OCI-LY7 (cell line): Measurements from ENCODE around the gene HNRNPAB. TPM values are rescaled to one million over a fixed set of nuclear protein-coding genes. Genes with fewer than 3 reads are reported as not detected.

Source experiments
- BruUV-seq: library from RNA; stranded (reverse); fragments of 400-500 nt; replicated peaks from 2 replicates; lab custom pipeline; 2021; lab: Mats Ljungman, UMichigan
- CTCF ChIA-PET: fragments of 300-600 bp; sonication (Branson Sonifier 250); formaldehyde crosslinking; loops from one replicate; lab custom pipeline; 2022; ENCODE audit warnings: antibody characterized with exemption; ENCODE audit not compliant: unreplicated experiment; lab: Charles Lee
- POLR2A ChIA-PET: fragments of 300-600 bp; sonication (Branson Sonifier 250); formaldehyde crosslinking; loops from one replicate; lab custom pipeline; 2022; ENCODE audit warnings: antibody characterized with exemption; lab: Charles Lee
- DNase-seq: peaks from one replicate; pipeline ENCODE4 v3.0.0-alpha.2; 2015; ENCODE audit warnings: low spot score
- H2AFZ ChIP-seq: fragments of 200-600 bp; sonication (generic), shearing (Covaris generic); 2 replicates; pipeline ENCODE4 v1.6.1; 2014; ENCODE audit warnings: mild to moderate bottlenecking, antibody characterized with exemption, low read length, moderate library complexity
- H3K27ac ChIP-seq: fragments of 200-600 bp; sonication (generic); 2 replicates; pipeline ENCODE4 v1.5.1; 2014; ENCODE audit warnings: mixed run types, low read depth, mild to moderate bottlenecking, moderate library complexity, low read length, inconsistent platforms; ENCODE audit not compliant: poor library complexity, severe bottlenecking
- H3K36me3 ChIP-seq: fragments of 200-600 bp; sonication (generic); 2 replicates; pipeline ENCODE4 v1.6.1; 2014; ENCODE audit warnings: mild to moderate bottlenecking, antibody characterized with exemption, low read length, moderate library complexity, mixed read lengths; ENCODE audit not compliant: insufficient read depth
- H3K4me1 ChIP-seq: fragments of 200-600 bp; sonication (generic); 2 replicates; pipeline ENCODE4 v1.5.1; 2014; ENCODE audit warnings: mild to moderate bottlenecking, low read length; ENCODE audit not compliant: insufficient read depth, poor library complexity, severe bottlenecking
- H3K4me2 ChIP-seq: fragments of 200-600 bp; sonication (generic); 2 replicates; pipeline ENCODE4 v1.6.1; 2014; ENCODE audit warnings: mild to moderate bottlenecking, low read length
- H3K4me3 ChIP-seq: fragments of 200-600 bp; sonication (generic); 2 replicates; pipeline ENCODE4 v1.5.1; 2014; ENCODE audit warnings: mild to moderate bottlenecking, low read depth, low read length; ENCODE audit not compliant: poor library complexity, severe bottlenecking
- H3K79me2 ChIP-seq: fragments of 200-600 bp; sonication (generic); 2 replicates; pipeline ENCODE4 v1.6.1; 2016; ENCODE audit warnings: low read depth, mild to moderate bottlenecking, low read length, moderate library complexity, mixed read lengths; ENCODE audit not compliant: insufficient read depth
- H3K9me2 ChIP-seq: fragments of 200-600 bp; sonication (generic); 2 replicates; pipeline ENCODE4 v1.6.1; 2016; ENCODE audit warnings: mild to moderate bottlenecking, low read length, mixed read lengths; ENCODE audit not compliant: insufficient read depth
- H3K9me3 ChIP-seq: fragments of 200-600 bp; sonication (generic); 2 replicates; pipeline ENCODE4 v1.6.1; 2014; ENCODE audit warnings: mild to moderate bottlenecking, mixed run types, low read length, mixed read lengths
- H4K20me1 ChIP-seq: fragments of 200-600 bp; sonication (generic); 2 replicates; pipeline ENCODE4 v1.6.1; 2014; ENCODE audit warnings: mild to moderate bottlenecking, antibody characterized with exemption, low read length, moderate library complexity, mixed read lengths; ENCODE audit not compliant: insufficient read depth
- EZH2phosphoT487 ChIP-seq: fragments of 200-600 bp; sonication (generic); IDR thresholded peaks from 2 replicates; pipeline ENCODE4 v1.6.1; 2018; ENCODE audit warnings: low read depth, borderline replicate concordance, mild to moderate bottlenecking, mixed run types, antibody characterized with exemption, low read length, moderate library complexity, mixed read lengths
- intact Hi-C: fragments of 100-400 bp; cut with micrococcal nuclease; formaldehyde crosslinking; loops from one replicate; pipeline ENCODE4 v1.10.0; 2022; ENCODE audit not compliant: unreplicated experiment
- total RNA-seq, 2 experiments: library from RNA; depleted of rRNA in 1 of 2; stranded (reverse); fragments of >200 nt in 1 of 2; shearing (Covaris generic) in 1 of 2; gene quantifications; 2 replicates each; pipeline ENCODE4 v1.2.3, GENCODE V29; 2014 to 2022
- TF ChIP-seq, protein P1 (sequence below): fragments of 200-600 bp; sonication (generic); conservative IDR thresholded peaks from 2 replicates; pipeline ENCODE4 v1.5.1; 2014; ENCODE audit warnings: mild to moderate bottlenecking, antibody characterized with exemption, low read length, moderate library complexity, mixed read lengths

HNRNPAB gene
- total RNA-seq, 2 experiments from 2014 or later: 146 to 350 TPM

DNA sequence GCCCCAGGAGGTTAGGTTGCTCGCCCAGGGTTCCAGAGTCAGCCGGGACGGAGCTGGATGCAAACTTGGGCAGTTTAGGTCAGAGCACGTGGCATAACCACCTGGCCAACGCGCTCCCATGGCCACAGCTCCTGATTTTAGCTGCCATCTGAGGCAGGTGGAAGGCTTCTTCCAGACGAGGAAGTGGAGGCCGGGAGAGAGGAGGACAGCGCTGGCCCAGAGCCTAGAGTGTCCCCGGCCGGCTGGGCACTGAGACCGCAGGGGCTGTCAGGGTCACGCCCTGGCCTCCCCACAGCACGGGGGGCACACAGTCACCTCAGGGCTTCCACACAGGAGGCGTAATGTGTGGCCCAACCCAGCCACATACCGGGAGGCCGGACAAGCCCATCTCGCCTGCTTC lies 44.4 kb downstream of the HNRNPAB start:
- Histone ChIP-seq H3K4me3 (no peak overlapping the region), H3K9me3 (no peaks in the 10 kb centered on the region), H3K4me2 (no peak overlapping the region), H3K9me2 (no peaks in the 10 kb centered on the region), H3K27ac (no peak overlapping the region), H3K79me2 (no peaks in the 10 kb centered on the region), H3K4me1 (peaks cover 24% of the 10 kb centered on the region), H4K20me1 (no peaks in the 10 kb centered on the region), H2AFZ (no peak overlapping the region), H3K36me3 (no peaks in the 10 kb centered on the region)
- intact Hi-C loops: no loop called here
- no TSS peak for BruUV-seq
- TF ChIP-seq EZH2phosphoT487: no peak
- TF ChIP-seq, protein P1, sequence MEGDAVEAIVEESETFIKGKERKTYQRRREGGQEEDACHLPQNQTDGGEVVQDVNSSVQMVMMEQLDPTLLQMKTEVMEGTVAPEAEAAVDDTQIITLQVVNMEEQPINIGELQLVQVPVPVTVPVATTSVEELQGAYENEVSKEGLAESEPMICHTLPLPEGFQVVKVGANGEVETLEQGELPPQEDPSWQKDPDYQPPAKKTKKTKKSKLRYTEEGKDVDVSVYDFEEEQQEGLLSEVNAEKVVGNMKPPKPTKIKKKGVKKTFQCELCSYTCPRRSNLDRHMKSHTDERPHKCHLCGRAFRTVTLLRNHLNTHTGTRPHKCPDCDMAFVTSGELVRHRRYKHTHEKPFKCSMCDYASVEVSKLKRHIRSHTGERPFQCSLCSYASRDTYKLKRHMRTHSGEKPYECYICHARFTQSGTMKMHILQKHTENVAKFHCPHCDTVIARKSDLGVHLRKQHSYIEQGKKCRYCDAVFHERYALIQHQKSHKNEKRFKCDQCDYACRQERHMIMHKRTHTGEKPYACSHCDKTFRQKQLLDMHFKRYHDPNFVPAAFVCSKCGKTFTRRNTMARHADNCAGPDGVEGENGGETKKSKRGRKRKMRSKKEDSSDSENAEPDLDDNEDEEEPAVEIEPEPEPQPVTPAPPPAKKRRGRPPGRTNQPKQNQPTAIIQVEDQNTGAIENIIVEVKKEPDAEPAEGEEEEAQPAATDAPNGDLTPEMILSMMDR: no peak
- no peak for DNase-seq
- ChIA-PET POLR2A (interaction anchor here (1.5 kb wide), 1 partner anchor 33 kb away, joined by 4 read pairs; no protein-coding TSS in a partner anchor), CTCF (no interaction called here)

DNA sequence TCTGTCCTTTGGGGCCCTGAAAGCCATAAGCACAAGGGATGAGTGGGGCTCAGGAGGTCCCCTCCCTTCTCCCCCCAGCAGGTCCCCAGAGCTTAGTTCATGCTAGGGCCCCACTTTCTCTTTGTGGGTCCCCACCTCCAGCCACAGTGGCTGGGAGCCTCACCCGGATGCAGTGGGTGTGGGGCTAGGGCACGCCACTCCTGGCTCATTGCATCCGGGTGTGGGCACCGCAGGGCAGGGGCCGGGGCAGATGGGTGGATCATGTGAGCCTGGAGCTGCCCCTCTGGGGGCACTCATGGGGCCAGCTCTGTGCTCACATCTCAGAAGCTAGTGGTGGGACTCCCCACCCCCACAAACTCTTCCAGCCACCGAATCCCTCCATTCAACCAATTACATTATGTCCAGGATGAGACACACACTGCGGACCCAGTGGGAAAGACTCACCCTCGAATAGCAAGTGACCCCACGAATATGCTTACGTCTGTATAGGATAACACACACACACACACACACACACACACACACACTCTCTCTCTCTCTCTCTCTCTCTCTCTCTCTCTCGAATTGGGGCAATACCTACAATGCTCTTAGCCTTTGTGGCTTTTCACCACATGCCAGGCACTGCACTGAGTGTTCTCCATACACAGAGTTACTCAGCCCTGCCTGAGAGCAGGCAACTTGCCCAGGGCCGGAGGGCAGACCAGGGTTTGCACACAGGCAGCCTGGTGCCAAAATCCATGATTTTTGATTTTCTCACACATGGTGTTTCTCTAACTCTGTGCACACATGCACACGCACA lies 45.1 kb downstream of the HNRNPAB start:
- ChIA-PET CTCF (no interaction called here), POLR2A (interaction anchor here (3.1 kb wide), 1 partner anchor 10 kb away, joined by 22 read pairs; no protein-coding TSS in a partner anchor)
- intact Hi-C loops: no loop called here
- TF ChIP-seq EZH2phosphoT487: no peak
- TF ChIP-seq, protein P1: no peak
- Histone ChIP-seq H4K20me1 (no peaks in the 10 kb centered on the region), H3K36me3 (no peaks in the 10 kb centered on the region), H3K9me3 (no peaks in the 10 kb centered on the region), H3K27ac (no peak overlapping the region), H3K79me2 (no peaks in the 10 kb centered on the region), H3K4me2 (peak overlapping the region; percentile 26; the same call in 1 of the 2 replicates), H3K4me3 (no peak overlapping the region), H3K4me1 (peaks cover 24% of the 10 kb centered on the region), H3K9me2 (no peaks in the 10 kb centered on the region), H2AFZ (no peak overlapping the region; the same call in 1 of the 2 replicates)
- BruUV-seq: no TSS peak
- DNase-seq: no peak
